ENCODE measurements around the gene PLXNB1. TPM values are rescaled to one million over a fixed set of nuclear protein-coding genes. Genes with fewer than 3 reads are reported as not detected.
A peak's percentile ranks its signal among the peaks of the same experiment; 100 is the strongest.

The PLXNB1 gene
- total and polyA plus RNA-seq, 2 of the 13 experiments (the other 11 are each of a cell fraction or from before 2014, with no cell fraction given) = 86.0 to 143 TPM

GRCh38 chr3:48356419-48356818 is 73.5 kb downstream of the PLXNB1 start:
- ATAC-seq = peak; percentile 85
- H3K4me1 ChIP-seq (ENCODE audit: insufficient read depth, low read length) = peaks cover 26% of the 10 kb centered on the region
- no peaks in the 10 kb centered on the region for H3K79me2 ChIP-seq (ENCODE audit: insufficient read depth, low read length)
- intact Hi-C loops (cut with micrococcal nuclease; ENCODE audit: unreplicated experiment) (loop anchor here (1.0 kb wide), 1 partner anchor 17 kb away; no protein-coding TSS in a partner anchor), in situ Hi-C loops (cut with HindIII; ENCODE audit: extremely low pct_ligation_motif_present, low pct_unique_long_range_greater_than_20kb) (no loop called here)
- no peak overlapping the region for H3K27ac ChIP-seq (ENCODE audit: extremely low read length, insufficient read depth, low read length)
- FAIRE-seq = peak; percentile 4
- DNase-seq (ENCODE audit: low spot score) = peak; percentile 38
- no peak overlapping the region for H3K9ac ChIP-seq (ENCODE audit: insufficient read depth, low read depth, low read length)
- H4K20me1 ChIP-seq (ENCODE audit: insufficient read depth, low read length) = no peaks in the 10 kb centered on the region
- H3K4me3 ChIP-seq (replicated peaks in 1 of 3; ENCODE audit: insufficient read depth in 1 of 3, low read depth in 2 of 3, low read length in 3 of 3) = no peak overlapping the region
- ChIA-PET POLR2A (interaction anchor here (0.8 kb wide), 1 partner anchor 44 kb away, joined by 3 read pairs; no protein-coding TSS in a partner anchor), CTCF (ENCODE audit: low intra/inter-chr PET ratio, low total read pairs) (no interaction called here)
- H3K27me3 ChIP-seq (ENCODE audit: control insufficient read depth in 1 of 2, insufficient read depth in 2 of 2, low read length in 2 of 2) = 0 out of 5 replicates have a peak, but pooled peaks cover 0 to 4% of the 10 kb centered on the region in 2 experiments
- H3K9me3 ChIP-seq (ENCODE audit: low read length) = no peaks in the 10 kb centered on the region
- no peak overlapping the region for H2AFZ ChIP-seq (ENCODE audit: low read length)
- no TSS peak for BruUV-seq (replicated peaks)
- 0% methylated on average over 1 of the region's 1 CpG for WGBS (ENCODE audit: low lambda C conversion rate)
- no peak overlapping the region; the same call in 1 of the 2 replicates for H3K4me2 ChIP-seq (ENCODE audit: low read depth, low read length)
- H3K36me3 ChIP-seq (replicated peaks in 1 of 2; ENCODE audit: control insufficient read depth in 1 of 2, insufficient read depth in 2 of 2, low read length in 2 of 2) = no peaks in the 10 kb centered on the region
- no peak for TF ChIP-seq SOX13 (IDR thresholded peaks at IDR 0.05)
- TF ChIP-seq SOX13 (CRISPR knock-in tag; conservative IDR thresholded peaks at IDR 0.05 in 1 of 2, IDR thresholded peaks at IDR 0.05 in 1 of 2) = 0 out of 4 replicates have a peak, but pooled peaks of 1 of the 2 experiments have one; percentile 13
- no peak for TF ChIP-seq SYNCRIP (IDR thresholded peaks at IDR 0.05; ENCODE audit: insufficient read depth, low read depth, low read length)
- TF ChIP-seq FUBP1 (CRISPR knock-in tag; IDR thresholded peaks at IDR 0.05; ENCODE audit: borderline replicate concordance) = no peak
- no peak for TF ChIP-seq MZF1 (CRISPR knock-in tag; IDR thresholded peaks at IDR 0.05; ENCODE audit: borderline replicate concordance)
- no peak for TF ChIP-seq ZNF83 (CRISPR knock-in tag; IDR thresholded peaks at IDR 0.05; ENCODE audit: borderline replicate concordance)
- TF ChIP-seq, protein P1, sequence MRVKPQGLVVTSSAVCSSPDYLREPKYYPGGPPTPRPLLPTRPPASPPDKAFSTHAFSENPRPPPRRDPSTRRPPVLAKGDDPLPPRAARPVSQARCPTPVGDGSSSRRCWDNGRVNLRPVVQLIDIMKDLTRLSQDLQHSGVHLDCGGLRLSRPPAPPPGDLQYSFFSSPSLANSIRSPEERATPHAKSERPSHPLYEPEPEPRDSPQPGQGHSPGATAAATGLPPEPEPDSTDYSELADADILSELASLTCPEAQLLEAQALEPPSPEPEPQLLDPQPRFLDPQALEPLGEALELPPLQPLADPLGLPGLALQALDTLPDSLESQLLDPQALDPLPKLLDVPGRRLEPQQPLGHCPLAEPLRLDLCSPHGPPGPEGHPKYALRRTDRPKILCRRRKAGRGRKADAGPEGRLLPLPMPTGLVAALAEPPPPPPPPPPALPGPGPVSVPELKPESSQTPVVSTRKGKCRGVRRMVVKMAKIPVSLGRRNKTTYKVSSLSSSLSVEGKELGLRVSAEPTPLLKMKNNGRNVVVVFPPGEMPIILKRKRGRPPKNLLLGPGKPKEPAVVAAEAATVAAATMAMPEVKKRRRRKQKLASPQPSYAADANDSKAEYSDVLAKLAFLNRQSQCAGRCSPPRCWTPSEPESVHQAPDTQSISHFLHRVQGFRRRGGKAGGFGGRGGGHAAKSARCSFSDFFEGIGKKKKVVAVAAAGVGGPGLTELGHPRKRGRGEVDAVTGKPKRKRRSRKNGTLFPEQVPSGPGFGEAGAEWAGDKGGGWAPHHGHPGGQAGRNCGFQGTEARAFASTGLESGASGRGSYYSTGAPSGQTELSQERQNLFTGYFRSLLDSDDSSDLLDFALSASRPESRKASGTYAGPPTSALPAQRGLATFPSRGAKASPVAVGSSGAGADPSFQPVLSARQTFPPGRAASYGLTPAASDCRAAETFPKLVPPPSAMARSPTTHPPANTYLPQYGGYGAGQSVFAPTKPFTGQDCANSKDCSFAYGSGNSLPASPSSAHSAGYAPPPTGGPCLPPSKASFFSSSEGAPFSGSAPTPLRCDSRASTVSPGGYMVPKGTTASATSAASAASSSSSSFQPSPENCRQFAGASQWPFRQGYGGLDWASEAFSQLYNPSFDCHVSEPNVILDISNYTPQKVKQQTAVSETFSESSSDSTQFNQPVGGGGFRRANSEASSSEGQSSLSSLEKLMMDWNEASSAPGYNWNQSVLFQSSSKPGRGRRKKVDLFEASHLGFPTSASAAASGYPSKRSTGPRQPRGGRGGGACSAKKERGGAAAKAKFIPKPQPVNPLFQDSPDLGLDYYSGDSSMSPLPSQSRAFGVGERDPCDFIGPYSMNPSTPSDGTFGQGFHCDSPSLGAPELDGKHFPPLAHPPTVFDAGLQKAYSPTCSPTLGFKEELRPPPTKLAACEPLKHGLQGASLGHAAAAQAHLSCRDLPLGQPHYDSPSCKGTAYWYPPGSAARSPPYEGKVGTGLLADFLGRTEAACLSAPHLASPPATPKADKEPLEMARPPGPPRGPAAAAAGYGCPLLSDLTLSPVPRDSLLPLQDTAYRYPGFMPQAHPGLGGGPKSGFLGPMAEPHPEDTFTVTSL (CRISPR knock-in tag; IDR thresholded peaks at IDR 0.05; ENCODE audit: borderline replicate concordance) = peak; percentile 25; the same call in 1 of the 2 replicates
- TF ChIP-seq, protein P2, sequence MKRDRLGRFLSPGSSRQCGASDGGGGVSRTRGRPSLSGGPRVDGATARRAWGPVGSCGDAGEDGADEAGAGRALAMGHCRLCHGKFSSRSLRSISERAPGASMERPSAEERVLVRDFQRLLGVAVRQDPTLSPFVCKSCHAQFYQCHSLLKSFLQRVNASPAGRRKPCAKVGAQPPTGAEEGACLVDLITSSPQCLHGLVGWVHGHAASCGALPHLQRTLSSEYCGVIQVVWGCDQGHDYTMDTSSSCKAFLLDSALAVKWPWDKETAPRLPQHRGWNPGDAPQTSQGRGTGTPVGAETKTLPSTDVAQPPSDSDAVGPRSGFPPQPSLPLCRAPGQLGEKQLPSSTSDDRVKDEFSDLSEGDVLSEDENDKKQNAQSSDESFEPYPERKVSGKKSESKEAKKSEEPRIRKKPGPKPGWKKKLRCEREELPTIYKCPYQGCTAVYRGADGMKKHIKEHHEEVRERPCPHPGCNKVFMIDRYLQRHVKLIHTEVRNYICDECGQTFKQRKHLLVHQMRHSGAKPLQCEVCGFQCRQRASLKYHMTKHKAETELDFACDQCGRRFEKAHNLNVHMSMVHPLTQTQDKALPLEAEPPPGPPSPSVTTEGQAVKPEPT (CRISPR knock-in tag; IDR thresholded peaks at IDR 0.05; ENCODE audit: low read depth) = no peak
- TF ChIP-seq BHLHE40 (IDR thresholded peaks at IDR 0.05; ENCODE audit: low read length) = no peak
- TF ChIP-seq ATF6 (CRISPR knock-in tag; conservative IDR thresholded peaks at IDR 0.05) = no peak
- no peak for TF ChIP-seq ZNF891 (CRISPR knock-in tag; IDR thresholded peaks at IDR 0.05)

All from HepG2 (cell line).